Epithelial cell of umbilical artery (primary cell): ENCODE results near the gene HAAO. TPM values are rescaled to one million over a fixed set of nuclear protein-coding genes. Genes with fewer than 3 reads are reported as not detected.

Source experiments
- total RNA-seq: library from RNA; depleted of rRNA; stranded (reverse); fragments of >200 nt; gene quantifications from 2 replicates; pipeline ENCODE4 v1.2.3, GENCODE V29; 2014

The HAAO gene
- total RNA-seq, result not detected in 2 replicates

DNA sequence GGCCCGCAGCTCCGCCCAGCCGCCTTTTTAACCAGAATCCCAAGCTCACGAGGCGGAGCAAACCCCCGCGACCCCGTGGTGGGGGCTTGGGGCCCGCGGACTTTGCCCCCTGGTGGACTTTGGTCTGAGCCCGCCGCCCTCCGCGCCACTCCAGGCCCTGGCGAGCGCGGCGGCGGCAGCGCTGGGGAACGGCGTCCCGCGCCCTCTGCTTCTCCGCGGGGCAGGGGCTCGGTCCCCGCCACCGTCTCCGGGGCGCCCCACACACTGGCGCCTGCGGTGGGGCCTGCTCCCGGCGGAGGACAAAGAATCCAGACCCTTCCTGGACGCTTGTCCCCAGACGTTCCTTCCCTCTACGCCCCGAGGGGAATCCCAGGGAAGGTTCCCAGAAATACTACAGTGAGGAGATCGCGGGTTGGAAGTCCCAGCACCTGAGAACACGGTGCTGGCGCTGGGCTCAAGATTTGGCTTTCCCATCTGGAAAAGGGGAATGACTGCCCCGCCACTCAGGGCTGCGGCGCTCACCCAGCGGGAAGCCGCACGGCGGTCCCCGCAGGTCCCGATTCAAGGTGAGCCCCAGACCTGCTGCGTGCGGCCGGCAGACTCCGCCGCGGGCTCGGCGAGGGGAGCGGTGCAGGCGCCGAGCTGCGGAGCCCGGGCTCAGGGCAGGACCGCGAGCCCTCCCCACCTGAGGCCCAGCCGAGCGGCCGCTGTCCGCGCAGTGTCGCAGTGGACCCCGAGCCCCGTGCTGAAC, at the start of gene HAAO:
Gene HAAO, minus strand, starts transcription at position 1 of the 751 bp plus-strand sequence. CDS start 47 bp downstream, outside the sequence.

DNA sequence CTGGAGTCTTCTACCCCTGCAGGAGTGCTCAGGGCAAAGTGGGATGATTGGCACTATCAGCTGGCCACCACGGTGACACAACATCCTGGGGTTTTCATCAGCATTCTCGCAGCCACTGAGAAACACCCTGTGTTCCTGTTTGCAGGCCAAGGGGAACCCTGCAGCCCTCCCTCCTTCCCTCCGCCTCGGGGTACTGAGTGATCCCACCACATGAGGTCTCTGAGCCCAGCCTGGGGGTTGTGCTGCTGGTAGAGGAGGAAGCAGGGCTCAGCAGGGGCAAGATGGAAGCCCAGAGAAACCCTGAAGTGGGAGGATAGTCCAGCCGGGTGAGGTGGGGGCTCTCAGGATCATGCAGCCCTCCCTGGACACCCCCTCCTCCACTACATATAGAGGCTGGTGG, 28.3 kb downstream of the HAAO start, which contains the start of gene OXER1:
Gene OXER1, minus strand, starts transcription at position 40 of the 400 bp plus-strand sequence. CDS start 73 bp downstream, outside the sequence.

Other genes starting within 250 kb of the HAAO start
- gene MTA3, start 224.0 kb downstream of the HAAO start, total RNA-seq, result 21.1 and 27.5 TPM in 2 replicates
- gene OXER1, start 28.4 kb downstream of the HAAO start, total RNA-seq, result not detected in 2 replicates